Mesothelial cell of epicardium (in vitro differentiated cells): ENCODE results near the gene AGBL1. TPM values are rescaled to one million over a fixed set of nuclear protein-coding genes. Genes with fewer than 3 reads are reported as not detected.

Source experiments
- DNase-seq, 2 experiments: peaks; one replicate each; pipeline ENCODE4 v3.0.0; 2021; ENCODE audit warnings: low spot score in 2 of 2; ENCODE audit not compliant: unreplicated experiment in 2 of 2
- H3K27ac Mint-ChIP-seq: 2 replicates; pipeline ENCODE4 v1.8.0; 2021; ENCODE audit warnings: mixed read lengths
- H3K27me3 Mint-ChIP-seq: 2 replicates; pipeline ENCODE4 v1.8.0; 2021; ENCODE audit warnings: low read depth, mixed read lengths
- H3K36me3 Mint-ChIP-seq: 2 replicates; pipeline ENCODE4 v1.8.0; 2021; ENCODE audit warnings: mixed read lengths
- H3K4me1 Mint-ChIP-seq: 2 replicates; pipeline ENCODE4 v1.8.0; 2021; ENCODE audit warnings: mixed read lengths
- H3K4me3 Mint-ChIP-seq: 2 replicates; pipeline ENCODE4 v1.8.0; 2021; ENCODE audit warnings: mild to moderate bottlenecking, moderate library complexity, mixed read lengths
- H3K9me3 Mint-ChIP-seq: 2 replicates; pipeline ENCODE4 v1.8.0; 2021; ENCODE audit warnings: mixed read lengths
- CTCF ChIP-seq: fragments of 200-600 bp; sonication (generic); IDR thresholded peaks from one replicate; pipeline ENCODE4 v1.5.0; 2021; ENCODE audit warnings: antibody characterized with exemption; ENCODE audit not compliant: unreplicated experiment
- total RNA-seq: library from RNA; stranded (reverse); gene quantifications from 3 replicates; pipeline ENCODE4 v1.2.1, GENCODE V29; 2021

Gene AGBL1
- total RNA-seq, 1 donor from 2014 or later, result not detected

DNA sequence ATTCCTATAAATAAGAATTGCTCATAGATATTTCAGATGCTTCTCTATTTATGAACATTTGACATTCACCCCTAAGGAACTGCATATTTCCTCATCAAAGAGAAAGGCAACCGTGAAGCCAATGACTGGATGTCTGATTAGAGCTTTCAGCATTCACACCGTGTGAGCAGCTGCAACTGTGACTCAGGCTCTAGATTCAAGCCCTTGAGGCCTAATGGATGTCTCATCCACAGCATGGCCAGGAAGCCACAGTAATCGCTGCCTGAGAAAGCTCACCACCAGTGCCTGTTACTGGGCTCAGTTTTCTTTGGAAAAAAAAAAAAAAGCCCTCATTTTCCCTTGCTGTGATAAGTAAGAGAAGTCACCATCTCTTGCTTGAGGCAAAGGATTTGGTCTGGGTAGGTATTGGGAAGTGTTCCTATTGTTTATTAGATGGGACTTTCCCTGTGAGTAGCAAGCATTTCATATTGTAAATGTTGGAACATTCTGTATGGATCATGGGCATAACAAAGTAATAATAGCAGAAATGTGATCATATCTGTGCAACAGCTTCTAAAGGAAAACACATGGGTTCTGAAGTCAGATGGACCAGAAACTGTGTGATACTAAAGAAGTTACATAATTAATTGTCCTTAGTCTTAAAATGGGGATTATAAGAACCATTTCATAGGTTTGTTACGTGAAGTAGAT lies 783.7 kb downstream of the AGBL1 start:
- H3K9me3 Mint-ChIP-seq, result no peaks in the 10 kb centered on the region
- no peak for DNase-seq
- H3K27ac Mint-ChIP-seq, result no peak overlapping the region
- no peak for TF ChIP-seq CTCF
- peaks cover 5% of the 10 kb centered on the region for H3K4me1 Mint-ChIP-seq
- peaks cover 6% of the 10 kb centered on the region for H3K27me3 Mint-ChIP-seq
- H3K36me3 Mint-ChIP-seq, result no peaks in the 10 kb centered on the region
- no peak overlapping the region for H3K4me3 Mint-ChIP-seq

- peaks cover 3% of the 10 kb centered on the region for H3K27me3 Mint-ChIP-seq
- no peak overlapping the region for H3K27ac Mint-ChIP-seq
- no peak for DNase-seq
- TF ChIP-seq CTCF, result no peak
- no peak overlapping the region for H3K4me3 Mint-ChIP-seq
- H3K9me3 Mint-ChIP-seq, result no peaks in the 10 kb centered on the region
- H3K36me3 Mint-ChIP-seq, result no peaks in the 10 kb centered on the region
- H3K4me1 Mint-ChIP-seq, result peaks cover 11% of the 10 kb centered on the region
Measured at GRCh38 chr15:86865920-86866319, 786.2 kb downstream of the AGBL1 start.

- peaks cover 3% of the 10 kb centered on the region for H3K27me3 Mint-ChIP-seq
- H3K9me3 Mint-ChIP-seq, result no peaks in the 10 kb centered on the region
- H3K4me3 Mint-ChIP-seq, result no peak overlapping the region
- no peak overlapping the region for H3K27ac Mint-ChIP-seq
- DNase-seq, result no peak
- peaks cover 24% of the 10 kb centered on the region for H3K4me1 Mint-ChIP-seq
- H3K36me3 Mint-ChIP-seq, result no peaks in the 10 kb centered on the region
- TF ChIP-seq CTCF, result no peak
Measured at GRCh38 chr15:86870846-86871245, 791.2 kb downstream of the AGBL1 start.

DNA sequence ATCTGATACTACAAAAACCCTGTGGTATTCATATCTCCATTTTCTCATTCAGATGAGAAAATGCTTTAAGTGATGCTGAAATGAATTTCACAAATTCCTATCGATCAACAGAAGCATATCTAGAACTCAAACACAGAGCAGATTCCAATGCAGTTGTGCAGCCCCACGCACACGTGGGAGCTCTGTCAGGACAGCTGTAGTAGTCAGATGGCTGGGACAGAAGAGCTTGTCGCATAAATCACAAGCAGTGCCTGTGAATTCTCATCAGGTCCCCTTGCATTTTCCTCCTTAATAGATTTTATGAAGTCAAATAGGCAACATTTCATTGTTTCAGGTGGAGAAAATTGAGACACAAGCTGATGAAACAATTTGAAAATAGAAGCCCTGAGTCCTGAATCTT lies 792.3 kb downstream of the AGBL1 start:
- Mint-ChIP-seq H3K27ac (no peak overlapping the region), H3K4me1 (peaks cover 23% of the 10 kb centered on the region), H3K9me3 (no peaks in the 10 kb centered on the region), H3K36me3 (no peaks in the 10 kb centered on the region), H3K4me3 (no peak overlapping the region), H3K27me3 (peaks cover under 1% of the 10 kb centered on the region)
- TF ChIP-seq CTCF, result no peak
- DNase-seq, result no peak

- Mint-ChIP-seq H3K27me3 (no peaks in the 10 kb centered on the region), H3K9me3 (no peaks in the 10 kb centered on the region), H3K4me1 (peaks cover 23% of the 10 kb centered on the region), H3K27ac (no peak overlapping the region), H3K4me3 (no peak overlapping the region), H3K36me3 (no peaks in the 10 kb centered on the region)
- no peak for DNase-seq
- no peak for TF ChIP-seq CTCF
Measured at GRCh38 chr15:86872782-86873181, 793.1 kb downstream of the AGBL1 start.

DNA sequence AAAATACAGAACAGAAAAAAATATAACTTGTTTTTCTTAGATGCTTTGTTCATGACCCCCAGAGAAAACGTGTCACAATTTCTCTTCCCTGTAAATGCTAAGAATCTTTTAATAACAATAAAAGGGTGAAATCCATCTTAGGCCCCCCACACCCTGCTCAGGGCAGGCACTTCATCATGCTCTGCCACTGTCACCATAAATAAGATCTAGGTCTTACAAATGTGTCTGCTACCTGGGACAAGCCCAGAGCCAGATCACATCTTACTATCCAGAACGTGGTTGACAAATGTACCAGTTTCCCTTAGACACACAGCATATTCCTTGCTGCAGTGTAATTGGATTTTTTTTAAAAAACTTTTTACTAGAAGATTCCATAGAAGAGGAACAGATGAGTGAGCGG lies 795.4 kb downstream of the AGBL1 start:
- Mint-ChIP-seq H3K27me3 (peaks cover 2% of the 10 kb centered on the region), H3K36me3 (no peaks in the 10 kb centered on the region), H3K4me3 (no peak overlapping the region), H3K9me3 (peaks cover 4% of the 10 kb centered on the region), H3K27ac (no peak overlapping the region), H3K4me1 (peaks cover 31% of the 10 kb centered on the region)
- TF ChIP-seq CTCF, result no peak
- DNase-seq, result no peak
